Fibroblast of lung (primary cell): ENCODE measurements around the gene RBM20.

ENCODE experiments used
- EZH2 ChIP-seq: IDR thresholded peaks from 2 replicates; pipeline ENCODE4 v1.5.1; 2012; ENCODE audit warnings: low read length, control low read depth, mild to moderate bottlenecking; ENCODE audit errors: missing control alignments
- TF ChIP-seq, protein P1 (sequence below), 2 donors: IDR thresholded peaks in 1 of 2; conservative IDR thresholded peaks in 1 of 2; 1 replicate in 1 of 2; 2 replicates in 1 of 2; pipeline ENCODE4 v1.5.1; 2011 to 2012; ENCODE audit warnings: low read length in 2 of 2, control low read depth in 1 of 2, inconsistent platforms in 1 of 2, low read depth in 1 of 2, mild to moderate bottlenecking in 1 of 2

DNA sequence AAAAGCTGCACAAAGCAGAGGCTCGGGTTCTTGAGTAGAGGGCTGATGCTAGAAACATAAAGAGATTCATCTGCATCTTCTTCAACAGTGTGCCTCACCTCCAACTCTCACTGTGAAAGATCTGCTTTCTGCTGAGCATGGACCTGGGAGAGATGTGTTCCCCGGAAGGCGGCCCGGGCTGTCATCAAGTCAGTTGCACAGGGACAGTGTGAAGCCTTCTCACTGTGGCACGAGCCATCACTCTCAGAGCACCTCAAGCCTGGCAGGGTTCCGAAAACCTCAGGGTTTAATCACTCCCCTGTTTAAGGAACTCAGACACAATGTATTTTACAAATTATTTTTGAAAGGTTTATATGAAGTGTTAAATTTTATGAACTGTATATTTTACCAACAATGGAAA lies 98.7 kb downstream of the RBM20 start:
- TF ChIP-seq, protein P1, sequence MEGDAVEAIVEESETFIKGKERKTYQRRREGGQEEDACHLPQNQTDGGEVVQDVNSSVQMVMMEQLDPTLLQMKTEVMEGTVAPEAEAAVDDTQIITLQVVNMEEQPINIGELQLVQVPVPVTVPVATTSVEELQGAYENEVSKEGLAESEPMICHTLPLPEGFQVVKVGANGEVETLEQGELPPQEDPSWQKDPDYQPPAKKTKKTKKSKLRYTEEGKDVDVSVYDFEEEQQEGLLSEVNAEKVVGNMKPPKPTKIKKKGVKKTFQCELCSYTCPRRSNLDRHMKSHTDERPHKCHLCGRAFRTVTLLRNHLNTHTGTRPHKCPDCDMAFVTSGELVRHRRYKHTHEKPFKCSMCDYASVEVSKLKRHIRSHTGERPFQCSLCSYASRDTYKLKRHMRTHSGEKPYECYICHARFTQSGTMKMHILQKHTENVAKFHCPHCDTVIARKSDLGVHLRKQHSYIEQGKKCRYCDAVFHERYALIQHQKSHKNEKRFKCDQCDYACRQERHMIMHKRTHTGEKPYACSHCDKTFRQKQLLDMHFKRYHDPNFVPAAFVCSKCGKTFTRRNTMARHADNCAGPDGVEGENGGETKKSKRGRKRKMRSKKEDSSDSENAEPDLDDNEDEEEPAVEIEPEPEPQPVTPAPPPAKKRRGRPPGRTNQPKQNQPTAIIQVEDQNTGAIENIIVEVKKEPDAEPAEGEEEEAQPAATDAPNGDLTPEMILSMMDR (conservative IDR thresholded peaks at IDR 0.05 in 1 of 2, IDR thresholded peaks at IDR 0.05 in 1 of 2; ENCODE audit: low read depth in 1 of 2, low read length in 2 of 2): no peak
- no peak for TF ChIP-seq EZH2
